RCC 7860 (cell line): ENCODE results near the gene SFSWAP.
"Not testable (repeated sequence)": the region's sequence is repeated elsewhere in the genome, so short reads cannot be mapped to it uniquely, and the experiment has no call there.

Experiments
- DNase-seq: peaks from one replicate; pipeline ENCODE4 v3.0.0-alpha.2; 2015; ENCODE audit warnings: low spot score
- FAIRE-seq: peaks from 2 replicates; lab custom pipeline; 2012; peaks lifted over from hg19 to GRCh38; lab: Jason Lieb, UNC

Gene SFSWAP

GRCh38 chr12:131803961-131804521 is 93.2 kb downstream of the SFSWAP start:
- FAIRE-seq: no peak
- no peak for DNase-seq

DNA sequence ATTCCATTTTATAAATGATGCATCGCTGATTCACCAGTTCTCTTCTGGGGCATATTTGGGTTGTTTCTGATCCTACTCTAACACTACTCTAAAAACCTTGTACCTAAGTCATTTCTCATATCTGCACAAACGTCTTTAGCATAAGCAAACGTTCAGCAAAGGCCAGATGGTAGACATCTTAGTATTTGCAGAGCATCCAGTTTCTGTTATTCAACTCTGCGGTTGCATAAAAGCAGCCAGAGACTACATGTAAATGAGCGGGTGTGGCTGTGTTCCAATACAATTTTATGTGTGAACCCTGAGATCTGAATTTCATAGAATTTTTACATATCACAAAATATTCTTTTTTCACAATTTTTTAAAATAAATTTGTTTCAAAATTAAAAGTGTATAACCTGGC is 94.5 kb downstream of the SFSWAP start:
- DNase-seq: no peak

GRCh38 chr12:131806674-131807073 is 95.8 kb downstream of the SFSWAP start:
- FAIRE-seq (no peak), DNase-seq (no peak)

More for the DNA sequence above, 94.5 kb downstream of the SFSWAP start:
- FAIRE-seq: no peak

- DNase-seq: no peak
- FAIRE-seq: no peak
Observed at GRCh38 chr12:131808744-131809371, 98.0 kb downstream of the SFSWAP start.

DNA sequence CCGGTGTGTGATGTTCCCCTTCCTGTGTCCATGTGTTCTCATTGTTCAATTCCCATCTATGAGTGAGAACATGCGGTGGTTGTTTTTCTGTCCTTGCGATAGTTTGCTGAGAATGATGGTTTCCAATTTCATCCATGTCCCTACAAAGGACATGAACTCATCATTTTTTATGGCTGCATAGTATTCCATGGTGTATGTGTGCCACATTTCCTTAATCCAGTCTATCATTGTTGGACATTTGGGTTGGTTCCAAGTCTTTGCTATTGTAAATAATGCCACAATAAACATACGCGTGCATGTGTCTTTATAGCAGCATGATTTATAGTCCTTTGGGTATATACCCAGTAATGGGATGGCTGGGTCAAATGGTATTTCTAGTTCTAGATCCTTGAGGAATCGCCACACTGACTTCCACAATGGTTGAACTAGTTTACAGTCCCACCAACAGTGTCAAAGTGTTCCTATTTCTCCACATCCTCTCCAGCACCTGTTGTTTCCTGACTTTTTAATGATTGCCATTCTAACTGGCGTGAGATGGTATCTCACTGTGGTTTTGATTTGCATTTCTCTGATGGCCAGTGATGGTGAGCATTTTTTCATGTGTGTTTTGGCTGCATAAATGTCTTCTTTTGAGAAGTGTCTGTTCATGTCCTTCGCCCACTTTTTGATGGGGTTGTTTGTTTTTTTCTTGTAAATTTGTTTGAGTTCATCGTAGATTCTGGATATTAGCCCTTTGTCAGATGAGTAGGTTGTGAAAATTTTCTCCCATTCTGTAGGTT is 98.8 kb downstream of the SFSWAP start:
- not testable (repeated sequence) for DNase-seq, FAIRE-seq

DNA sequence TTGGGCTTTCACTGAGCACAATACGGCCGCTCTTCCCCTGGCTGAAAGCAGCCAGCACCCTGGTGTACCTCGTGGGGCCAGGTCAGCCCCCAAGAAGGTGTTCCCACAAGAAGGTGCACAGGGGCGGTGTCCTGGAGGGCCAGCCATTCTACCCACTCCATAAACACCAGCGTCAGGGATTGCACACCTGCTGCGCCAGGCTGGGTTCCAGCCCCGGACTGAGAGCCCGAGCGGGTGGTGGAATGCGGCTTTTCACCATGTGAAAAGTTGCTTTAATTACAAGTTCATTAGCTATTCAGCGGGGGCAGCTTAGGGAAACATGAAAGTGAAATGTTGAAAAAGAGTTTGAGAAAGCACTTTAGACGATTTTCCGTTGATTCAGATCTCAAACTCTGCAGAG is 99.8 kb downstream of the SFSWAP start:
- FAIRE-seq (no peak), DNase-seq (no peak)

- DNase-seq (no peak), FAIRE-seq (no peak)
Observed at GRCh38 chr12:131815131-131815530, 104.2 kb downstream of the SFSWAP start.

DNA sequence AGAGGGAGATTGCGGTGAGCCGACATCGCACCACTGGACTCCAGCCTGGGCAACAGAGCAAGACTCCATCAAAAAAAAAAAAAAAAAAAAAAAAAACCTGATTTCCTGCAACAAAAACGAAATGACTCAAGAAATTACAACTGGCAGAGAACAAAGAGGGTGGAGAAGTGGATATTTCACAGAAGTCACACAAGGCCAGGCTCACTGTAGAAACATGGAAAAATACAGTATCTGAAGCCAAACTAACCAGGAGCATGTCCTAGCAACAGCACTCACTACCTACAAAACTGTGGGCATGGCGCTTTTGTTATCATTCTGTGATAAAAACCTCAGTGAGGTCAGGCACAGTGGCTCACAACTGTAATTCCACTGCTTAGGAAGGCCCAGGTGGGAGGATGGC is 105.6 kb downstream of the SFSWAP start:
- no peak for FAIRE-seq
- no peak for DNase-seq

GRCh38 chr12:131817241-131817640 is 106.4 kb downstream of the SFSWAP start:
- DNase-seq (no peak), FAIRE-seq (no peak)

- DNase-seq: no peak
- FAIRE-seq: no peak
Observed at GRCh38 chr12:131818821-131819585, 108.1 kb downstream of the SFSWAP start.

DNA sequence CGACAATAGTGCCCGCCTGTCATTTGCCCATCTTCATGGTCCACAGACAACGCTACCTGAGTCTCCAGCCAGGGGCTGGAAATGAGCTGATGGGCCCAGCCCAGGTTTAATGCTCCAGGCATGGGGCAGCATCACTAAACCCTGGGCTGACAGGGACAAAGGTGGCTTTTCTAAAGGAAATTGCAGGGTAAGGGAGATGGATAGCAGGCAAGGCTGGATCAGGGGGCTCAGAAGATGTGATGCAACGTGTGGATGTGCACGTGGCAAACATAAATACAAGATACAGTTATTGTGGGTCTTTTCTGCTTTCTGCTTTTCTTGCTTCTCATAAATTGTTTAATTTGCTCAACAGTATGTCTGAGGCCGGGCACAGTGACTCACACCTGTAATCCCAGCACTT is 113.6 kb downstream of the SFSWAP start:
- no peak for FAIRE-seq
- no peak for DNase-seq

- FAIRE-seq (no peak), DNase-seq (no peak)
Observed at GRCh38 chr12:131825146-131825892, 114.4 kb downstream of the SFSWAP start.

DNA sequence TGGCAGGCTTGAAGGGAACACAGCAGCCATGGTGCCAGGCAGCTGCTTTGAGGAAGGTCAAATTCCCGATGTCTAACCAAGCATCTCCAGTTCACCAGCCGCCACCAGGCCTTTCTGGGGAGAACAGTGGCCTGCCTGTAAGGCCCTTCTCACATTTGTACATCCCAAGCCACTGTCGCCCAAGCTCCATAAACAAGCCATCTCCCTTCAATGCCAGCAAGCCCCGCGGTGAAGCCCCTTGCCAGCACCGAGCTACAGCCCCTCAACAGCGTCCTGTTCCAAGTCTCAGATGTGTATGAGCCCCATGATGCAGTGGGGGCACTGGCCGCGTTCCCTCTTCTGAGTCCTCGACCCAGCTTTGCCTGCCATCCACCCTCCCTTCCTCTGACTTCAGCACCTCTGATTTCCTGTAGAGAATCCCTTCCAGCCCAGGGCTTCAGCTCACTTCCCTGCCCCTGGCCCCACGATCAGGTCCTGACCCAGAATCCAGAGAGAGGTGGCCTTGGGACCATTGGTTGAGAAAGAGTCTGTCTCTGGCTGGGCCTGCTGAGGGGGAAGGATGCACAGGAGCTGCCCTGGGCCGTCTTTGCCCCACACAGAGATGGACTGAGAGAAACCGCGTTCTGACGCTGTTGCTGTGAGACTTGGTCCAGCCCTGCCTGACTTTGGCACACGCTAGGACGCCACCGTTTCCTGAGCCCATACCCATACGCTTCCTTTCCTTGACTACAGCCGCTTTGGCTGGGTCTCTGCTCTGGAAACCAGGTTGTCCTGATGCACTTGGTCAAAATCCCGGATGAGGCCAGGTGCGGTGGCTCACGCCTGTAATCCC is 115.4 kb downstream of the SFSWAP start:
- FAIRE-seq: no peak
- no peak for DNase-seq

DNA sequence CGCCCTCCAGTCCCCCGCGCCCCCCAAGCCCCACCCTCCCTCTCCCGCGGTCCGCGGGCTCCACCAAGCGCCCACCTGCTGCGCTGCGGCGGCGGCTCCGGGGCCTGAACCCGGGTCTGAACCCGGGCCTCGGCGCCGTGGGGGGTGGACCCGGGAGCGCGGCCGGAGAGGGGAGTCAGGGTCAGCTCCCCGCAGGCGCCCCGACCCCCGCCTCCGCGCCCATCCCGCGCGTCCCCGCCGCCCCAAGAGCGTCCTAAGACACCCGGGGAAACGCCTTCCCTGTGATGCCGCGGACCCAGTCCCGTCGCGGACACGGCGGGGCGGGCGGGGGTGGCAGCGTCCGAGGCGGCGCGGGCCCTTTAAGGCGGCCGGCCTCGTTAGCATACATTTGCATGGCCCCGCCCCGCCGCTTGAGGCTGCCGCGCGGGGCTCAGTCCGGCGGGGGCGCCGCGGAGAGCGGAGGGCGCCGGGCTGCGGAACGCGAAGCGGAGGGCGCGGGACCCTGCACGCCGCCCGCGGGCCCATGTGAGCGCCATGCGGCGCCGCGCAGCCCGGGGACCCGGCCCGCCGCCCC is 117.2 kb downstream of the SFSWAP start, which contains the start of gene MMP17:
Gene MMP17 (plus strand): TSS at position 433 of the 574 bp plus-strand sequence. CDS start 102 bp downstream, at position 535.
- DNase-seq (no peak), FAIRE-seq (no peak)

DNA sequence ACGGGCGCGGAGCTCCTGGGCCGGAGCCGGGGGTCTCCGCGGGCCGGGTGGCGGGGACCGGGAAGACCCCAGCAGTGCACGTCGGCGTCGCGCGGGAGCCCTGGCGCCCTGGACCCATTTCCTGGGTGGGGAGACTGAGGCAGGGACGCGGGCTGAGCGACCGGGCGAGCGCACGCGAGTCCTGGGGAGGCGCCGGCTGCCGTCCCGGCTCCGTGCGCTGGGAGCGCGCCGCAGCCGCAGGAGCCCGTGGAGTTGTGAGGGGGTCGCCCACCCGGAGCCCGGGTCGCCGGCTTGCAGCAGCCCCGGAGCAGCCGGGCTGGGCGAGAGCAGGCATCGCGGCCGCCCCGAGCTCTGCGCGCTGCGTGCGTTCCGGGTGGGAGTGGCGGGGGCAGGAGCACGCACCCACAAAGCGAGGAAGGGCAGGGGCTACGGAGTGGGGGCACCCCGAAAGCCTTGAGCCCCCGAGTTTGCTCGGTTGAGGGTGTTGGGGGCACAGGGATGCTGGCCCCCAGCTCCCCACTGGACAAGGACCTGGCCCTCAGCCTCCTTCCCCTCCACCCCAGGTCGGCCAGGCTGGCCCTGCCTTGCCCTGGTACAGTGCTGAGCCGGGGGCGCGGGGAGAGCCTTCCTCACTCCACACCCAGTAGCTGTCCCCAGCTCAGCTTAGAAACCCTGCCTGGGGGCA is 117.9 kb downstream of the SFSWAP start:
- DNase-seq (no peak), FAIRE-seq (no peak)

GRCh38 chr12:131829356-131829747 is 118.5 kb downstream of the SFSWAP start:
- no peak for DNase-seq
- FAIRE-seq: no peak

GRCh38 chr12:131829791-131830334 is 119.0 kb downstream of the SFSWAP start:
- FAIRE-seq (no peak), DNase-seq (no peak)

GRCh38 chr12:131830335-131830913 is 119.5 kb downstream of the SFSWAP start:
- FAIRE-seq (no peak), DNase-seq (peak; percentile 42)
